Suprapubic skin (tissue), 4 donors: ENCODE results near the gene EGFL7. TPM values are rescaled to one million over a fixed set of nuclear protein-coding genes. Genes with fewer than 3 reads are reported as not detected.

ENCODE experiments used
- DNase-seq, 2 donors: peaks; one replicate each; pipeline ENCODE4 v3.0.0-alpha.2; 2019; ENCODE audit warnings: low spot score in 2 of 2
- H3K27ac ChIP-seq: fragments of 200-600 bp; sonication (generic); one replicate; pipeline ENCODE4 v1.5.1; 2019
- H3K27me3 ChIP-seq: fragments of 200-600 bp; sonication (generic); one replicate; pipeline ENCODE4 v1.5.1; 2019
- H3K36me3 ChIP-seq: fragments of 200-600 bp; sonication (generic); one replicate; pipeline ENCODE4 v1.5.1; 2019
- H3K4me1 ChIP-seq: fragments of 200-600 bp; sonication (generic); one replicate; pipeline ENCODE4 v1.5.1; 2019
- H3K4me3 ChIP-seq: fragments of 200-600 bp; sonication (generic); one replicate; pipeline ENCODE4 v1.5.1; 2019; ENCODE audit warnings: mild to moderate bottlenecking
- H3K9me3 ChIP-seq: fragments of 200-600 bp; sonication (generic); one replicate; pipeline ENCODE4 v1.5.1; 2019
- EP300 ChIP-seq: sonication (generic); formaldehyde crosslinking; IDR thresholded peaks from one replicate; pipeline ENCODE4 v1.6.1; 2017; ENCODE audit warnings: antibody characterized with exemption
- POLR2A ChIP-seq, 2 donors: fragments of 450-650 bp; IDR thresholded peaks; one replicate each; pipeline ENCODE4 v1.6.1; 2017; ENCODE audit warnings: antibody characterized with exemption in 2 of 2, mild to moderate bottlenecking in 2 of 2, moderate library complexity in 2 of 2
- POLR2AphosphoS5 ChIP-seq, 3 donors: sonication (generic); formaldehyde crosslinking; IDR thresholded peaks; one replicate each; pipeline ENCODE4 v1.6.1; 2017; ENCODE audit warnings: antibody characterized with exemption in 3 of 3
- WGBS: methylation state at CpG from one replicate; pipeline ENCODE4 v1.1.5; 2018; 5-methylcytosine and 5-hydroxymethylcytosine counted together
- total RNA-seq, 4 donors: library from RNA; depleted of rRNA; stranded (reverse); fragments of >200 nt; gene quantifications; one replicate each; pipeline ENCODE4 v1.1.0, GENCODE V29; 2016
- TF ChIP-seq, protein P1 (sequence below), 2 donors: fragments of 200-600 bp in 1 of 2; fragments of 450-650 bp in 1 of 2; sonication (generic) in 1 of 2; IDR thresholded peaks; one replicate each; pipeline ENCODE4 v1.5.1; 2016 to 2019; ENCODE audit warnings: antibody characterized with exemption in 2 of 2, mild to moderate bottlenecking in 1 of 2, moderate library complexity in 1 of 2

EGFL7 gene
- total RNA-seq, 4 donors from 2014 or later = 12.2 to 49.6 (median 28.6) TPM

DNA sequence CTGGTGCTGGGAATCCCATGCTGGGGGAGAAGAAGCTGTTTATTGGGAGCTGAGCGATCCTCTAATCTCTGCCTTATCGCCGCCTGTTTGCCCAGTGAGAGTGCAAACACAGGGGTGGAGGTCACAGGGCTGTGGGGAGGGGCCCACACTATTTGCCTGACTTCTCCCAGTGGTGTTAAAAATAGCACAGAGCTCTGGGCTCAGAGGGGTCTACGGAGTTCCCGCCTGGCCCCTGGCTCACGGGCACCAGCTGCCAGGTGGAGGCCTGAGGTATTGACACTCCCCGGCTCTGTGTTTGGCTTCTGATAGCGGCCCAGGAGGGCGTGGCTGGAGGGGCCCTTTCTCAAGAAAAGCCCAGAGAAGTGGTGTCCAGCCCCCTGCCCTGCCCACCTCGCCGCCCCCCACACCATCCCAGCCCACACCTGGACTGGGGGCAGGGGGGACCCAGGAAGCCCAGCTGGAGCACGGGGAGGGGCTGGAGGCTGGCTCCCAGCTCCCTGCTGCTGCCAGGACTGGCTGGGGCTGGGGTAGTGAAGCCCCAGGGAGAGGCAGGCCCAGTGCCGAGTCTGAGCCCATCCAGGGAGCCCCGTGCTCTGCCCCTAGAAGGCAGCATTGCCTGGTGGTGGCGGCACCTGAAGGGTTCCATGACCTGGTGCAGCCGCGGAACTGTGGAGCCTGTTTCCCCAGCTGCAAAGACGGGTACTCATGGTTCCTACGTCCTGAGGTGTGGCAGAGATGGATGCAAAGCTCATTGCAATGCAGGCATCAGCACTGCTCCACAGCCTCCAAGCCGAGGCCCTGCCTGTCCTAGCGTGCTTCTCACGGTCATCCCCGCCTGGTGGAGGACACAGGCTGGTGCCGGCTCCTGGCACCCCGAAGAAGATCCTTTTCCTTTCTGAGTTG is 35.7 kb upstream of the EGFL7 start:
- Histone ChIP-seq H3K4me1 (peaks cover 75% of the 10 kb centered on the region), H3K4me3 (no peak overlapping the region), H3K9me3 (no peaks in the 10 kb centered on the region), H3K27me3 (no peaks in the 10 kb centered on the region), H3K36me3 (no peaks in the 10 kb centered on the region), H3K27ac (no peak overlapping the region)
- TF ChIP-seq EP300 = no peak
- TF ChIP-seq, protein P1, sequence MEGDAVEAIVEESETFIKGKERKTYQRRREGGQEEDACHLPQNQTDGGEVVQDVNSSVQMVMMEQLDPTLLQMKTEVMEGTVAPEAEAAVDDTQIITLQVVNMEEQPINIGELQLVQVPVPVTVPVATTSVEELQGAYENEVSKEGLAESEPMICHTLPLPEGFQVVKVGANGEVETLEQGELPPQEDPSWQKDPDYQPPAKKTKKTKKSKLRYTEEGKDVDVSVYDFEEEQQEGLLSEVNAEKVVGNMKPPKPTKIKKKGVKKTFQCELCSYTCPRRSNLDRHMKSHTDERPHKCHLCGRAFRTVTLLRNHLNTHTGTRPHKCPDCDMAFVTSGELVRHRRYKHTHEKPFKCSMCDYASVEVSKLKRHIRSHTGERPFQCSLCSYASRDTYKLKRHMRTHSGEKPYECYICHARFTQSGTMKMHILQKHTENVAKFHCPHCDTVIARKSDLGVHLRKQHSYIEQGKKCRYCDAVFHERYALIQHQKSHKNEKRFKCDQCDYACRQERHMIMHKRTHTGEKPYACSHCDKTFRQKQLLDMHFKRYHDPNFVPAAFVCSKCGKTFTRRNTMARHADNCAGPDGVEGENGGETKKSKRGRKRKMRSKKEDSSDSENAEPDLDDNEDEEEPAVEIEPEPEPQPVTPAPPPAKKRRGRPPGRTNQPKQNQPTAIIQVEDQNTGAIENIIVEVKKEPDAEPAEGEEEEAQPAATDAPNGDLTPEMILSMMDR (IDR thresholded peaks at IDR 0.05) = peak in 1 of 2 donors; percentile 31
- peak in 1 of 2 donors; percentile 60 for DNase-seq
- WGBS = 43% methylated on average over 5 of the region's 25 CpGs

DNA sequence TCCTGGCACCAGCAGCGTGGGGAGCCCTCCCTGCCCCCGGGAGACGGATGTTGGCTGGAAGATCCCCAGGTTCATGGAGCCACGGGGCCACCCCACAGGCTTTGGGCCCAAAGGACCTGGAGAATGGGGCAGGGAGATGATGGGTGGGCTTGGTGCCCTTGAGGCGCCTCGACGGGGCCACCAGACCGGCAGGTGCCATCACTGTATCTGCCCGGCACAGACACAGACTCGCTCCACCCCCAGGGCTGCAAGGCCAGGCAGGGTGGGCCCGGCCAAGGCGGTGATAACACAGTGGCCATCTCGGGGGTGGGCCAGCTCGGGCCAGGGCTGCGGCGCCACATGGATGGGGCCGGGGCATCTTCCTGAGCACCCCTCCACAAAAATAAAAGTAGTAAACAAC is 35.0 kb upstream of the EGFL7 start:
- H3K36me3 ChIP-seq = no peaks in the 10 kb centered on the region
- H3K4me1 ChIP-seq = peaks cover 68% of the 10 kb centered on the region
- no peak overlapping the region for H3K4me3 ChIP-seq
- H3K27me3 ChIP-seq = peaks cover 5% of the 10 kb centered on the region
- 82% methylated on average over 16 of the region's 17 CpGs for WGBS
- H3K27ac ChIP-seq = no peak overlapping the region
- no peaks in the 10 kb centered on the region for H3K9me3 ChIP-seq
- DNase-seq = no peak
- TF ChIP-seq EP300 = no peak

DNA sequence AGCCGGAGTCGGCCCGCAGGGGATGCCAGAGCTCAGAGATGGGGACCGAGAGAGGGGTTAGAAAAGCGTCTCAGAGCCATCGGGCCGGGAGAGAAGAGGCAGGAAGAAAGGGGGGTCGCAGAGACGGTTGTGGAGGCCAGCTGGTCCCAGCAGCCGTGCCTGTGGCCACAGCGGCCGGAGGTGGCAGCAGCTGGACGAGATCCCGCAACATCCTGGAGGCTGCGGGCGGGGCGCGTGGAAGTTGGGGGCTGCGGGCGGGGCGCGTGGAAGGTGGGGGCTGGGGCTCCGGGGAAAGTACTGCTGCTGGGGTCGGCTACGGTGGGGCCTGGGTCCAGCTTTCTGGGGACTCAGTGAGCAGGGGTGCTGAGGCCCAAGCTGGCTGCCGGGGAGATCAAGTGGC is 34.4 kb upstream of the EGFL7 start:
- 70% methylated on average over 26 of the region's 26 CpGs for WGBS
- TF ChIP-seq EP300 = no peak
- TF ChIP-seq POLR2AphosphoS5 (IDR thresholded peaks at IDR 0.05) = no peak
- TF ChIP-seq, protein P1 (IDR thresholded peaks at IDR 0.05) = no peak
- TF ChIP-seq POLR2A (IDR thresholded peaks at IDR 0.05) = no peak
- no peaks in the 10 kb centered on the region for H3K36me3 ChIP-seq
- H3K27me3 ChIP-seq = peaks cover 6% of the 10 kb centered on the region
- H3K4me3 ChIP-seq = no peak overlapping the region
- DNase-seq = no peak
- H3K9me3 ChIP-seq = no peaks in the 10 kb centered on the region
- H3K4me1 ChIP-seq = peaks cover 62% of the 10 kb centered on the region
- H3K27ac ChIP-seq = no peak overlapping the region

- no peaks in the 10 kb centered on the region for H3K36me3 ChIP-seq
- peaks cover 53% of the 10 kb centered on the region for H3K4me1 ChIP-seq
- WGBS = 81% methylated on average over 10 of the region's 22 CpGs
- no peak overlapping the region for H3K4me3 ChIP-seq
- no peak overlapping the region for H3K27ac ChIP-seq
- H3K27me3 ChIP-seq = peaks cover 6% of the 10 kb centered on the region
- H3K9me3 ChIP-seq = no peaks in the 10 kb centered on the region
- TF ChIP-seq, protein P1 (IDR thresholded peaks at IDR 0.05) = no peak
- no peak for TF ChIP-seq POLR2A (IDR thresholded peaks at IDR 0.05)
- no peak for TF ChIP-seq POLR2AphosphoS5 (IDR thresholded peaks at IDR 0.05)
- TF ChIP-seq EP300 = no peak
- no peak for DNase-seq
Observed at GRCh38 chr9:136629001-136629878, 33.5 kb upstream of the EGFL7 start.

GRCh38 chr9:136629879-136630661 is 32.6 kb upstream of the EGFL7 start:
- 21% methylated on average over 8 of the region's 19 CpGs for WGBS
- Histone ChIP-seq H3K36me3 (no peaks in the 10 kb centered on the region), H3K4me1 (peaks cover 52% of the 10 kb centered on the region), H3K27me3 (peaks cover 6% of the 10 kb centered on the region), H3K4me3 (no peak overlapping the region), H3K9me3 (no peaks in the 10 kb centered on the region), H3K27ac (no peak overlapping the region)
- TF ChIP-seq POLR2AphosphoS5 (IDR thresholded peaks at IDR 0.05) = no peak
- TF ChIP-seq, protein P1 (IDR thresholded peaks at IDR 0.05) = peak; percentile 23 to 42
- peak in 1 of 2 donors; percentile 66 for DNase-seq
